Loucy (cell line): ENCODE data around the gene LZTFL1.

Experiments
- EZH2phosphoT487 ChIP-seq: fragments of 200-600 bp; IDR thresholded peaks from 2 replicates; pipeline ENCODE4 v1.6.1; 2018; ENCODE audit warnings: antibody characterized with exemption, mild to moderate bottlenecking, moderate library complexity, borderline replicate concordance
- TF ChIP-seq, protein P1 (sequence below): fragments of 200-600 bp; sonication (generic); conservative IDR thresholded peaks from 2 replicates; pipeline ENCODE4 v1.5.1; 2014; ENCODE audit warnings: mild to moderate bottlenecking, antibody characterized with exemption, low read length

DNA sequence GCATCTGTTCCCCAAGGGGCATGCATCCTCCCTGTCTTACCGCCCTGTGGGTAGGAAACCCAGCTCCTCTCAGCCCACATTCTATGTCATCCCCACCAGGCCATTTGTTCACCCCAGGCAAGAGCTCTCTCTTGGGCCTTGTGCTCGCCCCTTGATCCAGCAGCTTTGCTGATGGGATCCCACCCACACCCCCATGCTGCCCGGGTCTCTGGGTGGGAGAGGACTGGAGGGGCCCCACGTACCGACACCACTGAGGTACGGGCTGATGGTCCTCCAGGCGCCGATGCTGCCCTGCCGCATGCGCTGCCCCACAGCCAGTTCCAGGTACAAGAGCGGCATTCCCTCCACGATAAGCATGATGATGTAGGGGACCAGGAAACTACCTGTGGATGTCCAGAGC lies 60.1 kb downstream of the LZTFL1 start:
- TF ChIP-seq, protein P1, sequence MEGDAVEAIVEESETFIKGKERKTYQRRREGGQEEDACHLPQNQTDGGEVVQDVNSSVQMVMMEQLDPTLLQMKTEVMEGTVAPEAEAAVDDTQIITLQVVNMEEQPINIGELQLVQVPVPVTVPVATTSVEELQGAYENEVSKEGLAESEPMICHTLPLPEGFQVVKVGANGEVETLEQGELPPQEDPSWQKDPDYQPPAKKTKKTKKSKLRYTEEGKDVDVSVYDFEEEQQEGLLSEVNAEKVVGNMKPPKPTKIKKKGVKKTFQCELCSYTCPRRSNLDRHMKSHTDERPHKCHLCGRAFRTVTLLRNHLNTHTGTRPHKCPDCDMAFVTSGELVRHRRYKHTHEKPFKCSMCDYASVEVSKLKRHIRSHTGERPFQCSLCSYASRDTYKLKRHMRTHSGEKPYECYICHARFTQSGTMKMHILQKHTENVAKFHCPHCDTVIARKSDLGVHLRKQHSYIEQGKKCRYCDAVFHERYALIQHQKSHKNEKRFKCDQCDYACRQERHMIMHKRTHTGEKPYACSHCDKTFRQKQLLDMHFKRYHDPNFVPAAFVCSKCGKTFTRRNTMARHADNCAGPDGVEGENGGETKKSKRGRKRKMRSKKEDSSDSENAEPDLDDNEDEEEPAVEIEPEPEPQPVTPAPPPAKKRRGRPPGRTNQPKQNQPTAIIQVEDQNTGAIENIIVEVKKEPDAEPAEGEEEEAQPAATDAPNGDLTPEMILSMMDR: no peak
- TF ChIP-seq EZH2phosphoT487: no peak
